DMS114 treated with DMSO at 0.1 percent for 48 hours (cell line): Measurements from ENCODE around the gene NCOA7.

Experiments used
- DNase-seq: peaks from one replicate; lab custom pipeline; 2025; ENCODE audit not compliant: unreplicated experiment; lab: John Stamatoyannopoulos, UW

NCOA7 gene

GRCh38 chr6:125790358-125791150 lies at the start of gene NCOA7:
NCOA7 (plus strand) TSS chr6:125790960; CDS start chr6:125815355, 24,395 bp downstream.
- peak; percentile 50 for DNase-seq

- no peak for DNase-seq
These were observed 49.4 kb upstream of the NCOA7 start for GRCh38 chr6:125741336-125741735.

- DNase-seq = no peak
These were observed 48.7 kb upstream of the NCOA7 start for GRCh38 chr6:125742024-125742423.

GRCh38 chr6:125742464-125743120 lies 48.2 kb upstream of the NCOA7 start:
- no peak for DNase-seq

- DNase-seq = no peak
These were observed 47.2 kb upstream of the NCOA7 start for GRCh38 chr6:125743604-125744003.

- DNase-seq = no peak
These were observed 45.3 kb upstream of the NCOA7 start for GRCh38 chr6:125745281-125746018.

GRCh38 chr6:125746019-125746414 lies 44.7 kb upstream of the NCOA7 start:
- DNase-seq = no peak

GRCh38 chr6:125746731-125747588 lies 43.8 kb upstream of the NCOA7 start:
- DNase-seq = no peak

GRCh38 chr6:125747589-125748405 lies 43.0 kb upstream of the NCOA7 start:
- no peak for DNase-seq

GRCh38 chr6:125748406-125749172 lies 42.2 kb upstream of the NCOA7 start:
- no peak for DNase-seq

GRCh38 chr6:125749173-125749864 lies 41.4 kb upstream of the NCOA7 start, which contains the start of gene HEY2:
HEY2 (plus strand) TSS chr6:125749632; CDS start chr6:125749777, 145 bp downstream.
- peak; percentile 54 for DNase-seq

- no peak for DNase-seq
These were observed 40.7 kb upstream of the NCOA7 start for GRCh38 chr6:125749865-125750691.

GRCh38 chr6:125750692-125751333 lies 39.9 kb upstream of the NCOA7 start:
- DNase-seq = no peak

- no peak for DNase-seq
These were observed 39.3 kb upstream of the NCOA7 start for GRCh38 chr6:125751334-125751916.

GRCh38 chr6:125752773-125753172 lies 38.0 kb upstream of the NCOA7 start:
- no peak for DNase-seq

GRCh38 chr6:125753218-125753936 lies 37.4 kb upstream of the NCOA7 start:
- peak; percentile 18 for DNase-seq
